GM18858 (cell line): Measurements from ENCODE around the gene TTC22.

Experiments
- ATAC-seq: cut with Tn5 transposase; IDR thresholded peaks from one replicate; pipeline ENCODE4 v1.9.1; 2021; ENCODE audit not compliant: unreplicated experiment

TTC22 gene

DNA sequence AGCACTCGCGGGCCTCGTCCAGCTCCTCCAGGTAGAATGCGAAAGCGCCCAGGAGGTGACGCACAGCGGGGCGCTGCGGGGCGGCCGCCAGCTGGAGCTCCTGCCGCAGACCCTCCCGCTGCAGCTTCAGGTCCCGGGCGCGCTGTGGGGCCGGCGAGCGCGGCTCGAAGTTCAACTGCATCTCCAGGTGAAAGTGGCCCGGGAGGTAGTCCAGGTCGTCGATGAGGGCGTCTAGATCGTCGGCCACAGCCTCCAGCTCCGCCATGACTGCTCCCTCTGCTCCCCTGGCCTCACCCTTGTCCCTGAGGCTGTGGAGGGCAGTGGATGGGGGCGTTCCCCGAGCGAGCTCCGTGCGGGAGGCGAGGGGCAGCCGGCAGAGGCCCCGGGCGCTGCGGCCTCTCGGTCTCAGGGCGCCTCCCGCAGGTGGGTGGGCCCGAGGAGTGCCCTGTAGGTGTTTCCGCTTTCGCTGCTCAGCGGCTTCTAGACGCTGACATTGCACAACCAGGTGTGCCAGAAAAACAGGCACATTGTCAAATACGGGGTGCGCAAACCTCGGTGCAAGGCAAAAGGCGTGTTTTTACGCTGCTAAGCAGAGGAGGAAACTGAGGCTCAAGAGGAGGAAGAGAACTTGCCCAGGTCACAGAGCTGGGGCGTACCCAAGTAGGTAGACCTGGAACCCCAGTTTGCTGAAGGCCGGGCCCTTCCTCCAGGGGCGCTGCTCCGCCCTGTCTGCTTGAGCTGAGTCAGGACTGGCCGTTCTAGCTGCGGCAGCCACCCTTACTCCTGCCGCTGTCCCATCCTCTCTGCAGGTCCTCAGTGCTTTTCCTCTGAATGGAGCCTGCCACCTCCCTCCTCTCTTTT, at the start of gene TTC22:
Gene TTC22 (minus strand): TSS at position 425 of the 861 bp plus-strand sequence. CDS start 160 bp downstream, at position 265.
- ATAC-seq, result peak; percentile 62

DNA sequence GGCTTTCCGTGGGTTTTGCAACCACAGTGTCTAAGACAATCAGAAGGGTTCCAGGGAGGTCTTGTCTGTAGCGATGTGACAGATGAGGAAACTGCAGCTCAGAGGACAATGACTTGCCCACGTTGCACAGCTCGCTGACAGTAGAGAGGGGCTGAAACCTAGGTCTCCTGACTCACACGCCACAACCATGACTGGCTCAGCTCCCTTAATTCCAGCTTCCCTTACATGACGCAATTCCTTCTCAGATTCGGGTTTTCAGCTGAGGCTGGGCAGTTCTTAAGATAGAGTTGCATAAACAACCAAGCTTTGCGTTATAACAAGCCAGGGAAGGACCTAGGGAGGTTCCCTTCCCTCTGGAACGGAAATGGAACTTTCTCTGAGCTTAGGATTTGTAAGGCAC, 49.6 kb upstream of the TTC22 start:
- ATAC-seq, result no peak

DNA sequence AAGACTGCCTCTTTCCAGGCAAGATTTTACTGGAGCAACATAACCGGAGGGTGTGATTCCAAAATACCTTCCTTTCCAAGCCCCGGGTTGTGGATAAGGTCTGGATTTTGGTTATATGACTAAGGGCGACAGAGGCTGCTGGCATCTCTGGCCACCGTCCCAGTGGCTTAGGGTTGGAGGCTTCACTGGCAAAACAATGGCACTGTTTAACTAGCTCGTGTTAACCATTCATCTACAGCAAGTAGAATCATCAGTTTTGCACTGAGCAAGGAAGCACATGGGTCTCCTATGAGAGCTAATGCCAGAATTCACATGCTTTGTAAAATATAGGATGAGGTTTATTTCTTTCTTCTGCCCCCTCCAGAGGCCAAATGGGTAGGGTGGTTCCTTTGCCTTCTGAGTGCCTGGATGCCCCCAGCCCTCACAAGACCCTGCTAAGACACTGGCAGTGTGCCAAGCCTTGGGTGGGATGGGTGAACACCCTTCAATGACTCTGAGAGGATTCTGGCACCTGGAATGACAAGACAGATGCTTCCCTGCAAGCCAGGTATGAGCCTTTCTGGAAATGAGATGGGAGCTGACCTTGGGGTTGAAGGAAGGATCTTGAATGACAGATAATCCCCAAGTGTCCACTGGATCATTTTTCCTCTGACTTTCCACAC, 49.1 kb upstream of the TTC22 start:
- ATAC-seq, result no peak

DNA sequence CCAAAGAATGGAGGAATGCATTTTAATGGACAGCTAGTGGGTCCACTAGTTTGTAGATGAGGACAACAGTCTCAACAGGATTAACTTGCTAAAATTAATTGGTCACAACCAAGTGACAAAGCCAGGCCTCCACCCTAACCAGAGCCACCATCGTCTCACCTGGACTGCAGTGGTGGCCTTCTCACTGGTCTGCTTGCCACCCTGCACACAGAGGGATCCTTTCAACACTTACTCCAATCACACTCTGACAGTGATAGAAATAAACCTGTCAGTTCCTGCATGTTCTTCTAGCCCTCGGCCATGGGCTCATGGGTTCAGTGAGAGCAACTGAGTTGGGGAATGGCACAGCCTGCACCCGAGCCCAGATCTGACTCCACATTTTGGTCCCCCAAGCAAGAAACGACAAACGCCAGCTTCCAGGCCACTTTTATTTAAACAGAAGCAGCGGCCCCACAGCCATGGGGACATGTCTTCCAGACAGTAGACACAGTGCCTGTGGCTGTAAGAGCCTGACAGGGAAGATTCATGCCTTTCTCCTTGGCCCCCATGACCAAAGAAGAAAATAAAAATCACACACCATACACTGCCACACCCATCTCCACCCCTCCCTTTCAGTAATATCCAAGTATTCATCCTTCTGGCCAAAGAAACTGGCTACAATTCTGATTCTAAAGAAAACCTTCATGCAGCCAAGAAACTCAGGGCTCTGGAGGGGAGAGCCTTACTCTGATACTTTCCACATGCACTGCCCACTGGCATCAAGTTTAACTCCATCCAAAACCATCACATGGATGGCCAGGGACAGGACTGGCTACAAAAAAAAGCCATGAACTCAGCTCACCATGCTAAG, 48.3 kb upstream of the TTC22 start:
- ATAC-seq, result no peak

DNA sequence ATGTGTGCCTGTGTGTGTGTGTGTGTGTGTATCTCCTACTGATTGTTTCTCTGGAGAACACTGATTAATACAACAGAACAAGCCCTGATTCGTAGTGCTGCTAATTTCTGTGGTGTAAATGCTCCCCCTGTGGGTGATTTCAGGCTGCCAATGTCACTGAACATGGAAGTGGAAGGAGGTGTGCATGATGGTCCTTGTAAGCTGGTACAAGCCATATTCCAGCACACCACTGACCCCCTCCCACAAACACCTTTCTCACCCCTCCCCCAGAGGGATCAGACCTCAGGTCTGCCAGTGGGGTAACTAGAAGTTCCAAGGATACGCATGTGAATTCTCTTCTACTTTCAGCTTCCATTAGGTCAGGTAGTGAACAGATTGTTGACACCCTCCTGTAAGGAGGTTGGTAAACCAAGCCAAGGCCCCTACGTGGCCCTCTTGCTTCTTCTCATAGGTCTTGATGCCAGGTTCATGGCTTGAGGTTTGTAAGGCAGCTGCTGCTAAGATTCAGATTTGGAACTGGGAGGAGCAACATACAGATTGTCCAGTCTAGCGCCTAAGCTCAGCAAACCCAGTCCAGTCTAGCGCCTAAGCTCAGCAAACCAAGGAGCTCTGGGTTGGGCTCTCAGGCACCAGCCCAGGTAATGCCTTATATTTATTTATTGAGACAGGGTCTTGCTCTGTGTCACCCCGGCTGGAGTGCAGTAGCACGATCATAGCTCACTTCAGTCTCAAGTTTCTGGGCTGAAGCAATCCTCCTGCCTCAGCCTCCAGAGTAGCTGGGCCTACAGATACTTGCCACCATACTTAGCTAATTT, 47.2 kb upstream of the TTC22 start:
- ATAC-seq, result no peak

DNA sequence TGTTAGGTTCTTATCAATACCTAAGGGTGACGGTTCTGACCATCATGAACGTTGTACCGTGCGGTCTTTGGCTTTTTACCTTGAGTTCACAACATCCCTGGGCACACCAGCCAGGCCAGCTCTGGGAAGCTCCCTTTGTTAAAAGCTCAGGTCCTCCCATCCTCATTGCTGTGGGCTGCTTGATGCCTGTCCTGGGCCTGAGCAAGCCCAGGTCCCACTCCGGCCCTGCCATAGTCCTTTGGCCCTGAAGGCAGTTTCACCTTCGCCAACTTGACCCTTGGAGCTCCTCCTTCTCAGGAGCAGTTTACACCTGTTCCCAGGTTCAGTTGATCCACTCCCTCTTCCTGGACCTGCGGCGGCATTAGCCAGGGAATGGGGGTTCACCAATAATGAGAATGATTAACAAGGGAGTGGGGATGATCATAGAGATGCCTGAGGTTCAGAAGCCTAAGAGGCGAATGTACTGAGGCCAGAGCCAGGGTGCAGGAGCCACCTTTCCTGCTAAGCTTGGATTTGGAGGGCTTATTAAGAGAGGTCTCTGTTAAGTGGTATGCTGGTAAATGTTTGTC, 45.7 kb upstream of the TTC22 start:
- no peak for ATAC-seq

DNA sequence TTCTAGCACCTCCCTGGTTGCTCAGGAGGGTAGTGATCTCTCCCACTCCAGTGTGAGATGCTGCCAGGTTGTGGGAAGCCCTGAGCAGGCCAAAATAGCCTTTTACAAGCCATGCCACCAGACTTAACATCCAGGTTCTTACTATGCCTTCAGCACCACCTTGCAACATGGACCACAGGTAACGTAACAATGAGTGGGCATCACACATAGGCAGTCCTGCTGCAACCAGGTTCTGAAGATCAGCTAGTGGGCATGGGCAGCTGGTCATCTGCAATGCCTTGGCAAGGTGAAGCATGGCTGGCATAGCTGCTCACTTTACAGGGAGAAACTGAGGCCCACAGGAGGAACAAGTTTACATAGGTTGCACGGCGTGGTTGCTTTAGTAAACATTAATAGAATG, 45.2 kb upstream of the TTC22 start:
- no peak for ATAC-seq

DNA sequence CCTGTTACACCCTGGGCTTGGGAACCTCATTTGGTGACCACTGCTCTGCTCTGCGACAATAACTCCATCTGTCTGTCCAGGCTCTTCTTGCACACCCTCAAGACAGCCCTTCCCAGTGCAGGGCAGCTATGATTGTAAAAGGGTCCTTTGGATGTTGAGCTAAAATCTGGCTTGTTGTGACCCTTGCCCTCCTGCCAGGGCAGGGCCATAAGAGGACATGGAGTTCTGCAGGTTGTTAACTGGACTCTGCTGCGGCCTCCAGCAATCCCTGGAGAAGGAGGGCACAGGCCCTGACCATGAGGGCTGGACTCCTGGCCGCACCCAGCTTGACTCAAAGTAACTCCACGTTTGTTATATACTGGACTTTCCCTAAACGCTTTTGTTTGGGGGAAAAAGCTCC, 44.6 kb upstream of the TTC22 start:
- no peak for ATAC-seq

DNA sequence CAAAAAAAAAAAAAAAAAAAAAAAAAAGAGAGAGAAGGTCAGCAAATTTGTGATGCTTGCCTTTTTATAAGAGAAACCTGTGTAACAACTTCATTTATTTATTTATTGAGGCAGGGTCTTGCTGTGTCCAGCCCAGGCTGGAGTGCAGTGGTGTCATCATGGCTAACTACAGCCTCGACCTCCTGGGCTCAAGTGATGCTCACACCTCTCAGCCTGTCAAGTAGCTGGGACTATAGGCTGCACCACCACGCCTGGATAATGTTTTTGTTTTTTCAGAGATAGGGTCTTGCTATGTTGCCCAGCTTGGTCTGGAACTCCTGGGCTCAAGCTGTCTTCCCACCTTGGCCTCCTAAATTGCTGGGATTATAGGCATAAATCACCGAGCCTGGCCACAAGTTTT, 43.4 kb upstream of the TTC22 start:
- no peak for ATAC-seq

DNA sequence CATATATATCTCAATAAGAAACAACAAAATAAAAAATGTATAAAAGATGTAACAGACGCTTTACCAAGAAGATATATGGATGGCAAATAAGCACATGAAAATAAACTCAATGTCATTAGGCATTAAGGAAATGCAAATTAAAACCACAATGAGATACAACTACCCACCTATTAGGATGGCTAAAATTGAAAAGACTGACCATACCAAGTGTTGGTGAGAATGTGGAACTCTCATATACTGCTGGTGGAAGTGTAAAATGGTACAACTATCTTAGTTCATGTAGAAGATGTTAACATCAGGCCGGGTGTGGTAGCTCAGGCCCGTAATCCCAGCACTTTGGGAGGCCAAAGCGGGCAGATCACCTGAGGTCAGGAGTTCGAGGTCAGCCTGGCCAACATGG, 42.3 kb upstream of the TTC22 start:
- ATAC-seq, result no peak

DNA sequence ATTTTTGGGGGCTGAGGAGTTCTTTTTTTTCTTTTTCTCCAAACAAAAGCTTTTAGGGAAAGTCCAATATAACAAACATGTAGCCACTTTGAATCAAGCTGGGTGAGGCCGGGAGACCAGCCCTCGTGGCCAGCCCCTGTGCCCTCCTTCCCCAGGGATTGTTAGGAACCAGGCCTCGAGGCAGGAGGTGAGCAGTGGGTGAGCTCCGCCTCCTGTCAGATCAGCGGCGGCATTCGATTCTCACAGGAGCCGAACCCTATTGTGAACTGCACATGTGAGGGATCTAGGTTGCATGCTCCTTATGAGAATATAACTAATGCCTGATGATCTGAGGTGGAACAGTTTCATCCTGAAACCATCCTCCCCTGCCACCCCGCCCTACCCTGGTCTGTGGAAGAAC, 41.8 kb upstream of the TTC22 start:
- no peak for ATAC-seq

DNA sequence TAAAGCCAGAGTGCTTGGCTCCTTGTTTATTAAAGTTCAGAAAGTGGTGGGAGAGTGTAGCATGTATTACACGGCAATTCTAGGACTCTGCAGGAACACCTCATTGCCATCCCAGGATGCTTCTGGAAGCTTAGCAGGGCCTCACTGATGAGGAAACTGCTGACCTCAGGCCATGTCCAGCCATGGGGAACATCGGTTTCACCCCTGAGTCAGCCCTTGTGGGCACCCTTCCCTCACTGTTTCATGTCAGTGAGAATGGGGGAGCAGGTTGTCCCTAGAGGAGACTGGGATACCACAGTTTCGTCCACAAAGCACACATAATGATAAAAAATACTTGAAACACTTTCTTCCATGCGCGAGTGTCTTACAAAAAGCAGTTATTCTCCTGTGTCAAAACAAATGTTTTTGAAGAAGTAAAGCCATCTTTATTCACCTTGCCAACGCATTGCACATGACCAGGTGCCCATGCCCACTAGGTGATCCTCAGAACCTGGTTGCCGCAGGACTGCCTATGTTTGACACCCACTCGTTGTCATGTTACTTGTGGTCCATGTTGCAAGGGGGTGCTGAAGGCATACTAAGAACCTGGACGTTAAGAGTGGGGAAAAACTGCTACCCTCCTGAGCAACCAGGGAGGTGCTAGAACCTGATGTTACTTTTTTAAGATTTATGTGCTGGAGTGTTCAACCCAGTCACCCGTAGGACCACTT, 41.2 kb upstream of the TTC22 start:
- ATAC-seq, result no peak

DNA sequence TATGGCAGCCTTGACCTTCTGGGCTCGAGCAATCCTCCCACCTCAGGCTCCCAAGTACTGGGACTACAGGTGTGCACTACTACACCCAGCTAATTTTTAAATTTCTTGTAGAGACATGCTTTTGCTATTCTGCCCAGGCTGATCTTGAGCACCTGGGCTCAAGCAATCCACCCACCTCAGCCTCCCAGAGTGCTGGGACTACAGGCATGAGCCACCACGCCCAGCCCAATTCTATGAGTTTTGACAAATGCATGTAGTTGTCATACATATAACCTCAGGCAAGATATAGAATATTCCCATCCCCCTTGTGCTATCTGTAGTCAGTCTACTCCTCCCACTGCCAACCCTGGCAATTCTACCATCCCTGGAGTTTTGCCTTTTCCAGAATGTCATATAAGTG, 38.7 kb upstream of the TTC22 start:
- no peak for ATAC-seq

DNA sequence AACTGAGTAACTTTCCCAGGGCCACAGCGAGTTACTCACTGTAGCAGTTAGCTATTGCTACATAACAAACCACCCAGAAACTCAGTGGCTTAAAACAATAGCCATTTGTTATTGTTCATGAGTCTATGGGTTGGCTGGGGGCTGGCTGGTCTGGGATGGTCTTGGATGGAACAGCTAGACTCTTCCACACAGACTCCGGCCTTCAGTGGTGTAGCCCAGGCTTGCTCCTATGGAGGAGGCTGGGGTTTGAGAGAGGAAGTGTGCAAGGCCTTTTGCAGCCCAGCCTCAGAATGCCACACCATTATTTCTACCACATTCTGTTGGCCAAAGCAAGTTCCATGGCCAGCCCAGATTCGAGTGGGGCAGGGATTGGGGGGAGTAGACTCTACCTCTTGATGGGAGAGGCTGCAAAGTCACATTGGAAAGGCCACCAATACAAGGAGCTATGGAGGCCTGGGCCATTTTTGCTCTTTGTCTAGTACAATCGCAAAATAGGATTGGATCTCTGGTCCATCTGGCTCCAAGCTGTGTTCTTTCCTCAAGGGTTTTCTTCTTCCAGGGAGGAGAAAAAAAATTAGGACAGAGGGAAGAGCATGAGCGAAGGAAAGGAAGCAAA, 37.5 kb upstream of the TTC22 start:
- ATAC-seq, result no peak

DNA sequence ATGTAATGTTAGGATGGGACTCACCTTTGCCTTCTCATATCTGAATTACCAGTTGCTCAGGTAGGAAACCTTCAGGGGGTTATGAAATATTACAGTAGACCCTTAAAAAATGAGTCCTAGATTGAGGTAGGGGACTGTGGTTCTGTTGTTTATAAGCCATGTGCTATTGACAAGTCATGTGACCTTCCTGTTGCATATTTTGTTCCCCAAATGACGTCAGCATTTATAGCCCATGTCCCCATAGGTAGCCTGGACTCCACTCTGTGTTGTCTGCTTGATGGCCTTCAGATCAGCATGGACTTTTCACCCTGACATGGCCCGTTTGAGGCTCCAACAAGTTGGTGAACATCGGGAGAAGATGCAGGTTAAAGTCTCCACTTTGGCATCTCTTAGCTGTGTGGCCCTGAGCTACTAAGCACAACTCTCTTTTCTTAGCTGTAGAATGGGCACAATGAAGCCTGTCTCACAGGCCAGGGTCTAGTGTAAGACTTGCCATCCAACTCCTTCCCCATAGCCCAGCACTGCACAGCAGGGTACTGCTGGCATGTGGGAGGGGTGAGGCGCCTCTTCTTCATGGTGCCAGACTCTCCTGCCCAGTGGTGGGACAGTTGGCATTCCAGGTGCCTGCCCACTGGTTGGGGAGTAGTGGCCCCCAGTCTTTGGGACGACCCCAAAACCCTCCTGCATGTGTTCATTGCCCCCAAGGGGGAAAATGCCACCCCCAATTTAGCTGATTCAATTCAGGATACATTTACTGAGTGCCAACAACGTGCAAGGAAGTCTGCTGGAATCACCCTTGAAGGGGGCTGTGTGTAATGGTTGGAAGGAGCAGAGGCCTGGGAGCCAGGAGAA, 36.1 kb upstream of the TTC22 start:
- no peak for ATAC-seq

DNA sequence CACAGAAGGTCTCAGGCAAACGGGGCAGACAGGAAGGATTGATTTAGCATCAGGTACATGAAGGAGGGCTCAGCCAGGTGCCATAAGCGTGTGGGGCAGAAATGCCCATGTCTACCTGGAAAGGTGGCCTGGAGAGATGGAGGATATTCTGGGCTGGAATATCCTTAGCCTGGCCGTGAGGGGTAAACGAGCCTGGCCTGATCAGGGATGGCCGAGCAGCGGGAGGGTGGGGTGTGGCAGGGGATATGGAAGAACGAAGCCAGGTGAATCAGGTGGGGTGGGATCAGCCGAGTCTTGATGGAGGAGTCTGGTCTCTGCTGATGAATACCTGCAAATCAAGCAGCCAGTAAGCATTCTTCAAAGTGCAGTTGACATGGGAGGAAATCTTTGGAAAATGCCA, 35.5 kb upstream of the TTC22 start:
- ATAC-seq, result no peak

DNA sequence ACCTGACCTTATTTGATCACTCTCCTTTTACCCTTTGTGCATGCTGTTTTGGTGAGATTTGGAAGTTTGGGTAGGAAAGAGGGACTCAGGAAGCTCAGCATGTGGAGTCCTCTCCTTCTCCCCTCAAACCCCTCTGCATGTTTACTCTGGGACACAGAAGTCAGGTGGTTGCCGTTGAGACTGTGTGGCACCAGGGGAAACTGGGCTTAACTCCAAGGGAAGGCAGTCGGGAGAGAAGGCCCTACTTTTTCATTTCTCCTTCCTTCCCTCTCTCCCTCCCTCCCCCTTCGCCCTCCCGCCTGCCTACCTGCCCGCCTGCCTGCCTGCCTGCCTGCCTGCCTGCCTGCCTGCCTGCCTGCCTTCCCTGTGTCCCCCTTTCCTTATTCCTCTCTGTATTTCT, 34.8 kb upstream of the TTC22 start:
- ATAC-seq, result no peak

DNA sequence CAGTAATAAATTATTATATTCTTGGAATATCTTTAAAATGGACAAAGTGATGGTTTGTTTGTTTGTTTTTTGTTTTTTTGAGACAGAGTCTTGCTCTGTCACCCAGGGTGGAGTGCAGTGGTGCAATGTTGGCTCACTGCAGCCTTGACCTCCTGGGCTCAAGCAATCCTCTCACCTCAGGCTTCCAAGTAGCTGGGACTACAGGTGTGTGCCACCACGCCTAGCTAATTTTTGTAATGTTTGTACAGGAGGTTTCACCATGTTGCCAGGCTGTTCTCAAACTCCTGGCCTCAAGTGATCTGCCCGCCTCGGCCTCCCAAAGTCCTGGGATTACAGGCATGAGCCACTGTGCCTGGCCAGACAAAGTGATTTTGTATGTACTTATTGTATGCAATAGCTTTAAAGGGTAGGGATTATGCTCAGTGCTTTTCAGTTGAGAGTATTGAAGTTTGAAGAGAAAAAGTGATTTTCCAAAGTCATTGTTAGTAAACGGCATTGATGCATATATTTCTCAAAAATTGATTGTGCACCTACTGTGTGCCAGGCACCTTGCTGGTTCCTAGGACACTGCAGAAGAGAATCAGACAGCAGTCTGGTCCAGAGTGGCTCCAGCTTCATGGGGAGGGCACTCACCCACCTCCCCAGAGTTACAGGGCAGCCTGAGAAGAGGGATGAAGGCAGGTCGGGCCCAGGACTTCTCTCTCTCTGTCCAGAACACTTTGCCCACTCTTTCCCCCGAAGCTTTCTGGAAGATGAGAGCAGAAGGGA, 34.2 kb upstream of the TTC22 start:
- no peak for ATAC-seq
